Brain microvascular endothelial cell (primary cell): ENCODE data around the gene TNS1.
A peak's percentile ranks its signal among the peaks of the same experiment; 100 is the strongest.

ENCODE experiments used
- DNase-seq: peaks from one replicate; pipeline ENCODE4 v3.0.0-alpha.2; 2020
- H3K27ac ChIP-seq: fragments of 250-450 bp; sonication (Bioruptor Pico); 2 replicates; pipeline ENCODE4 v1.5.1; 2020; ENCODE audit warnings: mild to moderate bottlenecking, moderate library complexity
- H3K27me3 ChIP-seq: fragments of 250-450 bp; sonication (Bioruptor Pico); replicated peaks from 2 replicates; pipeline ENCODE4 v1.5.1; 2020; ENCODE audit warnings: mild to moderate bottlenecking
- H3K36me3 ChIP-seq: fragments of 250-450 bp; sonication (Bioruptor Pico); replicated peaks from 2 replicates; pipeline ENCODE4 v1.5.1; 2020; ENCODE audit warnings: mild to moderate bottlenecking
- H3K4me3 ChIP-seq: 2 replicates; pipeline ENCODE4 v1.5.1; 2011; ENCODE audit warnings: low read depth, mild to moderate bottlenecking, control low read depth, low read length, moderate library complexity
- CTCF ChIP-seq: IDR thresholded peaks from 2 replicates; pipeline ENCODE4 v1.5.1; 2011; ENCODE audit warnings: low read depth, mild to moderate bottlenecking, moderate library complexity, low read length, control low read depth, inconsistent platforms; ENCODE audit errors: missing control alignments
- in situ Hi-C: cut with HindIII; loops from 2 replicates; pipeline ENCODE4 v1.10.0; 2017; ENCODE audit warnings: low sequenced_read_pairs, low pct_ligation_motif_present

TNS1 gene

GRCh38 chr2:218006741-218007140 lies 3.9 kb upstream of the TNS1 start:
- TF ChIP-seq CTCF: no peak
- Histone ChIP-seq H3K4me3 (no peak overlapping the region), H3K36me3 (no peaks in the 10 kb centered on the region), H3K27ac (no peak overlapping the region), H3K27me3 (peaks cover 2% of the 10 kb centered on the region)
- DNase-seq: no peak
- in situ Hi-C loops: no loop called here

- TF ChIP-seq CTCF: no peak
- in situ Hi-C loops: no loop called here
- DNase-seq: no peak
- no peak overlapping the region for H3K4me3 ChIP-seq
- H3K36me3 ChIP-seq: no peaks in the 10 kb centered on the region
- H3K27ac ChIP-seq: no peak overlapping the region
- H3K27me3 ChIP-seq: no peaks in the 10 kb centered on the region
Observed at GRCh38 chr2:218005486-218005885, 2.7 kb upstream of the TNS1 start.

GRCh38 chr2:218005028-218005427 lies 2.2 kb upstream of the TNS1 start:
- H3K4me3 ChIP-seq: no peak overlapping the region
- H3K36me3 ChIP-seq: no peaks in the 10 kb centered on the region
- in situ Hi-C loops: no loop called here
- no peaks in the 10 kb centered on the region for H3K27me3 ChIP-seq
- H3K27ac ChIP-seq: no peak overlapping the region
- no peak for DNase-seq
- no peak for TF ChIP-seq CTCF

GRCh38 chr2:218003981-218004419 lies 1.2 kb upstream of the TNS1 start:
- H3K27me3 ChIP-seq: no peaks in the 10 kb centered on the region
- no peak overlapping the region for H3K4me3 ChIP-seq
- no peak overlapping the region for H3K27ac ChIP-seq
- no peak for TF ChIP-seq CTCF
- DNase-seq: peak; percentile 25
- in situ Hi-C loops: no loop called here
- no peaks in the 10 kb centered on the region for H3K36me3 ChIP-seq

DNA sequence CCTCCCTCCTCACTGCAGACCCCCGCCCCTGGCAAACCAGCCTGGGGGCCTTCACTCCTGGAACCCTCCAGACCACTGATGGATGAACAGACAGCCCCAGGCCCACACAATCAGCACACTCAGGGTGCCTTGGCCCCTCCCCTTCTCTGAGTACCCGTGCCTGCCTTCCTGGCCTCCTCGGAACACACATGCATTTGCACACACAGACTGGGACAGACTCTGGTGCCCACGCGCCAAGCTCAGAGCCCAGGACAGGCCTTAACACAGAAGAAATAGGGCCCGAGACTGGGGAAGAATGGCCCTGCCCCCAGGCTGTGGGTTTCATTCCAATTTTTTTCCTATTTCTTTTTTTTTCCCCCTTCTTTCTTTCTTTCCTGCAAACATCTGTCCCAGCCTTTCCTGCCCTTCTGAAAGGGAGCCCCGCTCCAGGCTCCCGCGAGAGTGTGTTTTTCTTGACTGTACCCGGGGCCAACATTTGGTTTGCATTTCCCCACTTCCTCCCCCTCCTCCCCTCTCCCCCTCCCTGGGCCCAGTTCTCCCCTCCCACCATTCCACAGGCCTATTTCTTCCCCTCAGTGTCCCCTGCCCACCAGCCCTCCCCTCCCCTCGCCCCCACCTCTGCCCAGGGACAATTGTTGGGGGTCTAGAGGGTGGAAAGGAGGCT lies 618 bp upstream of the TNS1 start:
- Histone ChIP-seq H3K4me3 (no peak overlapping the region), H3K36me3 (no peaks in the 10 kb centered on the region), H3K27ac (no peak overlapping the region), H3K27me3 (no peaks in the 10 kb centered on the region)
- no peak for TF ChIP-seq CTCF
- in situ Hi-C loops: no loop called here
- no peak for DNase-seq
